Measurements from ENCODE around the gene HLA-DPB1. TPM values are rescaled to one million over a fixed set of nuclear protein-coding genes. Genes with fewer than 3 reads are reported as not detected.
"Not testable (repeated sequence)": the region's sequence is repeated elsewhere in the genome, so short reads cannot be mapped to it uniquely, and the experiment has no call there.

Gene HLA-DPB1
- polyA plus RNA-seq (ENCODE audit: insufficient read length in 4 of 4), result 10 to 100 TPM; 16.7 to 20.4 (median 17.2) TPM

- DNase-seq (ENCODE audit: low read depth in 4 of 4, low spot score in 3 of 4), result peak in 2 of 4 donors; percentile 18 to 27
These were observed at the start of gene HLA-DPB1 for GRCh38 chr6:33075568-33076405. Gene HLA-DPB1 (plus strand): TSS chr6:33075990. CDS start chr6:33076042, 52 bp downstream.

DNA sequence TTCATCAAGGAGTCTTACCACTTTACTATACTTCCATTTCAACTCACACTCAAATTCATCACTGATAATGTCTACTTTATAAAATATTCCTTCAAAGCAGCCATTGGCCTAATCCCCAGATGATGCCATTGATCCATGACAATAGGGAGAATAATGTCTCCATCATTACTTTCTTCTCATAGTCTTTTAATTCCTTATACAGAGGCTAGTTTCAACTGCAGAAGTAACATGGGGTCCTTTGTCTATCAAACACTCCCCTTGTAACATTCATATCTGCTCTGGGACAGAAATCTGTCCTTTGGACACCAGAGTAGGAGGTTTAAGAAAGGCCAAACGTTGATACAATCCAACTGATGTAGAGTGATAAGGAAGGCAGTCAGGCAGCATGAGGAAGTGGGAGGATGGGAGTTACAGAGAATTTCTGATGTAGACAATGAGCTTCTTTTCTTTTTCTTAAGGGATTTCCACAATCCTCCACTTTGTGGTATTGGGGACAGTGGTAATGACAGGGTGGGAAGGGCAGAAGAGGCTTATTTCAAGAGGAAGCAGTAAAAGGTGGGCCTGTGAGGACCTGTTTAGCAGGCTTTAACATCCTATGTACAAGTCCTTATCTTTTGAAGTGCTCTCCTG, 47.5 kb upstream of the HLA-DPB1 start:
- no peak for DNase-seq (ENCODE audit: low read depth in 4 of 4, low spot score in 3 of 4)

DNA sequence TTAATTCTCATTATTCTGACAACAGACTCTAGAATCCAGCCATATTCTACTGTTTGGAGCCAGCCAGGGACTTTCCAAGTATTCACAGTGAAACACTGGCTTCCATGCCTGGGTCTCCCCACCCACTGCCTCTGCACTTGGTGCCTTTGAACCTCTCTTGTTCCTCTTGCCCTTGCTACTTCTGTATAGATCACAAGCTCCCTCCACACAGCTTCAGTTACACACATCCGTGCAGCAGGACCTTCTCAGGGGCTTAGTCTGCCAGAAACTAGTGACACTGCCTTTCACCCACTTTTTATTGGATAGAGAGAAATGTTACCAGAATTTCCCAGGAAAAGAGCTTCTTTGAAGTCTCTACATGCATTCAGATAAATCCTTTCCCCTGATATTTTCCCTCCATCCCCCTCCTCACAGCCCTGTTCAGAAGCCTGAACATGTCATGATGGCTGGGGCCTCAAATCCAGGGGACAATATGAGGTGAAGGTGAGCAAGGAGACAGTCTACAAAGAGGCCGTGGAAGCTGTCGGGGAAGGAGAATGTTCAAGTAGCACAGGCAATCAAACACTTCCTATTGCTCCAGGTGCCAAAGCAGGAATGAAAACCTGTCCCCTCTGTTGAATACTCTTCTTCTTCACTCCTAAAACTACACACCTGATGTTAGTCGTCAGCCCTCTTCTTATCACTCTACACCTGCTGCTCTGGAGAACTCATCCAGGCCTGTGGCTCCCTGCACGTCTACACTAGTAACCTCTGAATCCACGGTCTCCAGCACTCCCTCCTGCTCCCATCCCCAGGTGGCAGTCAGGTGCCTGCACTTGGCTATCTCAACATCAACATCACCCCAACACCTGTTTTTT, 46.2 kb upstream of the HLA-DPB1 start:
- no peak for DNase-seq (ENCODE audit: low read depth in 4 of 4, low spot score in 3 of 4)

GRCh38 chr6:33030245-33030644, 45.5 kb upstream of the HLA-DPB1 start:
- DNase-seq (ENCODE audit: low read depth in 4 of 4, low spot score in 3 of 4), result no peak

DNA sequence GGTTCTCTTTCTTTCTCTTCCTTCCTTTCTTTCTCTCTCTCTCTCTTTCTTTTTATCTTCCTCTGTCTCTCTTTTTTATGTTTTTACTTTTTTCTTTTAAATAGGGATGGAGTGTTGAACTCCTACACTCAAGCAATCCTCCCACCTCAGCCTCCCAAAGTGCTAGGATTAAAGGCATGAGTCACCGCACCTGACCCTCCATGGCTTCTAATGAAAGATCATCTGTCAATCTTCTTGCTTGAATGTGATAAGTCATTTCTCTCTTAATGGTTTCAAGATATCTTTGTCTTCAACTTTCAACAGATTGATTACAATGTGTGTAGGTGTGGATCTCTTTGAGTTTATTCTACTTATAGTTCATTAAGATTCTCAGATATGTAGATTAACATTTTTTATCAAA, 41.2 kb upstream of the HLA-DPB1 start:
- DNase-seq (ENCODE audit: low read depth in 4 of 4, low spot score in 3 of 4), result no peak

GRCh38 chr6:33036535-33036934, 39.3 kb upstream of the HLA-DPB1 start:
- no peak for DNase-seq (ENCODE audit: low read depth in 4 of 4, low spot score in 3 of 4)

DNA sequence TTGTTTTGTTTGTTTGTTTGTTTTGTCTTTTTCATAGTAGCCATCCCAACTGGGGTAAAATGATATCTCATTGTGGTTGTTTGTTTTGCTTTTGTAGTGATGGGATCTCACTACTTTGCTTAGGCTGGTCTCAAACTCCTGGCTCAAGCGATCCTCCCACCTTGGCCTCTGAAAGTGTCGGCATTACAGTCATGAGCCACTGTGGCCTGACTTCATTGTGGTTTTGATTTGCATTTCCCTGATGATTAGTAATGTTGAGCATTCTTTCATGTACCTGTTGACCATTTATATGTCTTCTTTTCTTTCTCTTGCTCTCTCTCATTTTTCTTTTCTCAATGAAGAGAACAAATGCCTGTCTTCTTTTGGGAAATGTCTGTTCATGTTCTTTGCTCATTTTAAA, 35.6 kb upstream of the HLA-DPB1 start:
- no peak for DNase-seq (ENCODE audit: low read depth in 4 of 4, low spot score in 3 of 4)

- no peak for DNase-seq (ENCODE audit: low read depth in 4 of 4, low spot score in 3 of 4)
These were observed 26.3 kb upstream of the HLA-DPB1 start for GRCh38 chr6:33049323-33050013.

- DNase-seq (ENCODE audit: low read depth in 4 of 4, low spot score in 3 of 4), result no peak
These were observed 25.6 kb upstream of the HLA-DPB1 start for GRCh38 chr6:33050014-33050810.

DNA sequence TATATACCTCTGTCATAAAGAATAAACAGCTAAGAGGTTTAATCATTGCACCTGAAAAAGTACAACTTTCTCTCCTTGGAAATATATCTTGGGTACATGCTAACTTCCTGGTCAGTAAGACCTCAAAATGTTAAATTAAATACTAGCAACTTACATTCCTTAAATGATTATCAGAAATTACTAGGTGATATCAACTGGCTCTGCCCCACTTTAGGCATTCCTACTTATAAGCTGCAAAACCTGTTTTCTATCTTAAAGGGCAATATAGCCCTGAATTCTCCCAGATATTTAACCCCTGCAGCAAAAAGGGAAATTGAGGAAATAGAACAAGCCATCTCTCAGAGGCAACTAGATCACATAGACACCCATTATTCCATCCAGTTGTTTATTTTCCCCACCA, 23.2 kb upstream of the HLA-DPB1 start:
- no peak for DNase-seq (ENCODE audit: low read depth in 4 of 4, low spot score in 3 of 4)

- DNase-seq (ENCODE audit: low read depth in 4 of 4, low spot score in 3 of 4), result no peak
These were observed 22.6 kb upstream of the HLA-DPB1 start for GRCh38 chr6:33053230-33053629.

DNA sequence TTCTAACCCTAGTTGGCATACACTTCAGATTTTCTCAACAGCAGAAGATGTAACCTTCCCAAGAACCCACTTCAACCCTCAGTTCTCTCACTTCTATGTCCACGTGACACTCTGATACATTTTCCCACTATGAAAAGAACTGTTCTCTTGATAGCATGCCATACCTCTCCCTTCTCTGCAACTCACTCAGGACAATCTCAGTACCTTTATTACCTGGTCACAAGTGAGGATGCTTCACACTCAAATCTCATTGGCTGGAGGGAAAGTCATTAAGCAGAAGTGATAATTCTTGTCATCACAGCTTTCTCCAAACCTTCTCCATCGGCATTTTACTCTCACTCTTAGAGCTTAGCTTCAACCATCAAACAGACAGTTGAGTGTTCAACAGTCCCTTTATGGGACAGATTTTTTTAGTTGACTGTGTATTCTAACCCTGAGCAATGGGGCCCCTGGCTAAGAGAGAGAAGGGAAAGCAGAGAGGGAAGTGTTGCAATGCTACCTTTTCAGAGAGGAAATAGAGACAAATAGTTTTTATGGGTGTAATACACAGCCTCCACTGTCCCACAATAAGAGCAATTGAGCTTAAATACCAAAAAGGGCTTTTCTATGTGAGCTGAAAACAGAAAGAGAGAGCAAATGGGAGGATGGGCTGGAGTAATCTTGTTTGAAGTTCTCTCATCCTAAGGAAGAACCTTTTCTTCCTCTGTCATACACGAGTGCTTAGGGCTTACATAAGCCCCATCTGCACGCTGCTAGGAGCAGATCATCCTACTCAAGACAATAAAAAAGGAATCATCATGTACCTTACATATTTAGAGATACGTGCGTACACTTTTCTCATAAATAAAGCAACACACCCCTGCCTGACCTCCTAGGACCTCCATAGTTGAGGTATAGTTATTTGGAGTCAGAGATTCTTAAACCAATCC, 18.3 kb upstream of the HLA-DPB1 start:
- no peak for DNase-seq (ENCODE audit: low read depth in 4 of 4, low spot score in 3 of 4)

GRCh38 chr6:33061987-33062386, 13.8 kb upstream of the HLA-DPB1 start:
- no peak for DNase-seq (ENCODE audit: low read depth in 4 of 4, low spot score in 3 of 4)

- not testable (repeated sequence) for DNase-seq (ENCODE audit: low read depth in 4 of 4, low spot score in 3 of 4)
These were observed 12.4 kb upstream of the HLA-DPB1 start for GRCh38 chr6:33063435-33063834.

GRCh38 chr6:33064723-33065122, 11.1 kb upstream of the HLA-DPB1 start:
- no peak for DNase-seq (ENCODE audit: low read depth in 4 of 4, low spot score in 3 of 4)

DNA sequence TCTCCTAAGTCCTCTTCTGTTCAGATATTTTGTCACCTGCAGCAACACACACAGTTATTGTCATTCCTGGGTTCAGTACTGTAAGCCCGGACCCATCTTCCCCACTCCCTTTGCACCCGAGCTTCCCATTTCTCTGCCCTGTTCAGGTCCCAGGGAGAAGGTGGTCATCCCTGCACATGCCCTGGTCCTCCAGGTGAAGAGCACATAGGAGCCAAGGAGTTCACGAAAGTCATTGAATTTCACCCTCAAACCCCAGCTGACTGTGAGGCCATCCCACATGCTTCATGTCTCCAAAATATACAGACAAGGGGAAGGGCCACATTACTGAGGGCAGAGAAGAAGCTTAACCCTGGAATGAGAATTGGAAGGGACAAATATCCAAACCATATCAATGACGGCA, 10.5 kb upstream of the HLA-DPB1 start:
- no peak for DNase-seq (ENCODE audit: low read depth in 4 of 4, low spot score in 3 of 4)

DNA sequence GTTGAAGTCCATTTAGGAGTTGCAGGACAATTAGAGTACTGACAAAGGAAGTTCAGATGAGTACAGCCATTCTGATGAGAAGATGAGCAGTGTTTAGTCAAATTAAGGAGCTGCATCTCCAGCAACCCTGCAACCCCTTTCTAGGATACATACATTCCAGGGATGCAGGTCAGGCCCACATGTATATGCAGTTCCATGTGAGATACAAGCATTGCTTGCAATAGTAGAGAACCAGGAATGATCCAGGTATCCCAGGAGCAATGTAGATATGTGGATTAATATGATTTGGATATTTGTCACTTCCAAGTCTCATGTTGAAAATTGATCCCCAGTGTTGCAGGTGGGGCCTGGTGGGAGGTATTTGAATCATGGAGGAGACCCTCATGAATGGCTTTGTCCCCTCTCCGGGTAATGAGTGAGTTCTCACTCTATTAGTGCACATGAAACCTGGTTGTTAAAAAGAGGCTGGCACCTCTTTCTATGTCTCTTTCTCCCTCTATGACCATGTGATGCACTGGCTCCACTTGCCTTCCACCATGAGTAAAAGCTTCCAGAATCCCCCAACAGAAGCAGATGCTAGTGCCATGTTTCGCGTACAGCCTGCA, 8.8 kb upstream of the HLA-DPB1 start:
- DNase-seq (ENCODE audit: low read depth in 4 of 4, low spot score in 3 of 4), result no peak

- no peak for DNase-seq (ENCODE audit: low read depth in 4 of 4, low spot score in 3 of 4)
These were observed 6.6 kb upstream of the HLA-DPB1 start for GRCh38 chr6:33069021-33069738.

All from left renal pelvis (tissue), 4 donors.